ENCODE results near the gene BNC2.

Gene BNC2

DNA sequence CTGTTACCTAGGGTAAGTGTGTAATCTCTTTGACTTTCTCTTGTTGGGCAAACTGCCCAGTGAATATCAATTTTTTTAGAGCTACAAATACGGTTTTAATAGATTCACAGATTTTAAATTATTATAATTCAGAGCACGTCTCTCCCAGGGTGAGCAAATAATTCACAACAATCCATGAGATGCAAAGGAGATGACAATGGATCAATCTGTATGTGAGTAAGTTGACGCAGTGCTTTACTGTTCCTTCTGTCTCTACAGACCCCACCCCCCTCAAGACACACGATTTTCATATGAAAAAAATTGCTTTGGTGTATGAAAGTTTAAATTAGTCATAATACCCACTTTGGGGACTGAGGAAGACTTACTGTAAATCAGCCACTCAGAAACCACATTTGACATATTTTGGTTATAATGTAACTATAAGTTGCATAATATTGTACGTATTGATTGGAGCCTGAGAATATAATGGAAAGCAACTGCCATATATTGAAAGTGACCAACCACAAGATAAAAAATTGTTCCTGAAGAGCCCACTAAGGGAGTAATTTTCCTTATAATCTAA is 201.7 kb downstream of the BNC2 start:
- TF ChIP-seq, protein P1, sequence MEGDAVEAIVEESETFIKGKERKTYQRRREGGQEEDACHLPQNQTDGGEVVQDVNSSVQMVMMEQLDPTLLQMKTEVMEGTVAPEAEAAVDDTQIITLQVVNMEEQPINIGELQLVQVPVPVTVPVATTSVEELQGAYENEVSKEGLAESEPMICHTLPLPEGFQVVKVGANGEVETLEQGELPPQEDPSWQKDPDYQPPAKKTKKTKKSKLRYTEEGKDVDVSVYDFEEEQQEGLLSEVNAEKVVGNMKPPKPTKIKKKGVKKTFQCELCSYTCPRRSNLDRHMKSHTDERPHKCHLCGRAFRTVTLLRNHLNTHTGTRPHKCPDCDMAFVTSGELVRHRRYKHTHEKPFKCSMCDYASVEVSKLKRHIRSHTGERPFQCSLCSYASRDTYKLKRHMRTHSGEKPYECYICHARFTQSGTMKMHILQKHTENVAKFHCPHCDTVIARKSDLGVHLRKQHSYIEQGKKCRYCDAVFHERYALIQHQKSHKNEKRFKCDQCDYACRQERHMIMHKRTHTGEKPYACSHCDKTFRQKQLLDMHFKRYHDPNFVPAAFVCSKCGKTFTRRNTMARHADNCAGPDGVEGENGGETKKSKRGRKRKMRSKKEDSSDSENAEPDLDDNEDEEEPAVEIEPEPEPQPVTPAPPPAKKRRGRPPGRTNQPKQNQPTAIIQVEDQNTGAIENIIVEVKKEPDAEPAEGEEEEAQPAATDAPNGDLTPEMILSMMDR (IDR thresholded peaks at IDR 0.05; ENCODE audit: low read depth, low read length, missing control alignments) = no peak
- no peak for DNase-seq (ENCODE audit: low read depth)
- no peak overlapping the region for H3K4me3 ChIP-seq (ENCODE audit: low read depth, low read length)

DNA sequence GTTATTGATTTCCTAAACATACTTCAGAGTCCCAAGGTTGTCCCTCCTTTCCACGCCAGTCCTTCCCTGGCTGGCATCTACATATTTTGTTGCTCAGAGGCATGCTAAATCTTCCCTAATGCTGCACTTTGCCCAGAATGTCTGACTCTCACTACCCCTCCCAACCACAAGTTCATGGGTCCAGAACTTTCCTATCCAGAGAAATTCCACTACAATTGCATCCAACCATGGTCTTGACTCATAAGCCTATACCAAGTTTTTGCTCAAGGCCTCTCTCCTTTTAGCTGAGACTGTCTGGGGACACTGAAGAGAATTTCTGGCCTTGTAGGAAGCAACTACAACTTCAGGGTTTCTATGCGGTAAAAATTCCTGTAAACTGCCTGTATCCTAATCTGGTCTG is 206.3 kb downstream of the BNC2 start:
- no peak for DNase-seq (ENCODE audit: low read depth)

DNA sequence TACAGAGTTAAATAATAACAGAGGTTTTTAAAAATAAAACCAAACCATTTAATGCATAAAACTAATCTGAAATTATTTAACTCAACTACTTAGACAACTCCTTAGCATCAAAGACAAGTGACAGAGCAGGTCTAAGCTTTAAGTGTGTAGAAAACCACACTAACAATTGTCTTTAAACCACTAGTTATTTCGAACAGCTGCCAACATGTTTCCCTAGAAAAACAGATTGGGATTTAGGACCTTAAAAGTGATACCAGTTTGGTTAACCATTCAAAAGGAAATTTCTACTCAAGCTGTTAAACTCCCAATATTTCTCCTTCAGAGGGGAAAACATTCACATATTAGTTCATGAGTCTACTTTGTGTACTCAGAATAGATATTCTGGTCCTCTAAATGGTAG is 208.7 kb downstream of the BNC2 start:
- DNase-seq (ENCODE audit: low read depth) = no peak
- TF ChIP-seq, protein P1 (IDR thresholded peaks at IDR 0.05; ENCODE audit: low read depth, low read length, missing control alignments) = no peak
- no peak overlapping the region for H3K4me3 ChIP-seq (ENCODE audit: low read depth, low read length)

More for the DNA sequence above, 206.3 kb downstream of the BNC2 start:
- no peak overlapping the region for H3K4me3 ChIP-seq (ENCODE audit: low read depth, low read length)
- TF ChIP-seq, protein P1 (IDR thresholded peaks at IDR 0.05; ENCODE audit: low read depth, low read length, missing control alignments) = no peak

DNA sequence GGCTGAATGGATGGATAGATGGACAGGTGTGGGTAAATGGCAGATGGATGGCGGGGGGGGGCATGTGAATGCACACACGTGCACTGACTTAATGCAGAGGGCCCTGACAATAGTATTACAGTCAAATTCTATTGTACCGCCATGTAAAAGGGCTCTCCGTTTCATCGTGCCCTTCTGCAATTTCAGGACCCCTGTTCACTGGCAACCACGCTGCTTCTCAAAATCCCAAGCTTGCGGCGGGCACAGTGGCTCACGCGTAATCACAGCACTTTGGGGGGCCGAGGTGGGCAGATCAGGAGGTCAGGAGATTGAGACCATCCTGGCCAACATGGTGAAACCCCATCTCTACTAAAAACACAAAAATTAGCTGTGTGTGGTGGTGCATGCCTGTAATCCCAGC is 211.4 kb downstream of the BNC2 start:
- TF ChIP-seq, protein P1 (IDR thresholded peaks at IDR 0.05; ENCODE audit: low read depth, low read length, missing control alignments) = no peak
- no peak overlapping the region for H3K4me3 ChIP-seq (ENCODE audit: low read depth, low read length)
- DNase-seq (ENCODE audit: low read depth) = no peak

DNA sequence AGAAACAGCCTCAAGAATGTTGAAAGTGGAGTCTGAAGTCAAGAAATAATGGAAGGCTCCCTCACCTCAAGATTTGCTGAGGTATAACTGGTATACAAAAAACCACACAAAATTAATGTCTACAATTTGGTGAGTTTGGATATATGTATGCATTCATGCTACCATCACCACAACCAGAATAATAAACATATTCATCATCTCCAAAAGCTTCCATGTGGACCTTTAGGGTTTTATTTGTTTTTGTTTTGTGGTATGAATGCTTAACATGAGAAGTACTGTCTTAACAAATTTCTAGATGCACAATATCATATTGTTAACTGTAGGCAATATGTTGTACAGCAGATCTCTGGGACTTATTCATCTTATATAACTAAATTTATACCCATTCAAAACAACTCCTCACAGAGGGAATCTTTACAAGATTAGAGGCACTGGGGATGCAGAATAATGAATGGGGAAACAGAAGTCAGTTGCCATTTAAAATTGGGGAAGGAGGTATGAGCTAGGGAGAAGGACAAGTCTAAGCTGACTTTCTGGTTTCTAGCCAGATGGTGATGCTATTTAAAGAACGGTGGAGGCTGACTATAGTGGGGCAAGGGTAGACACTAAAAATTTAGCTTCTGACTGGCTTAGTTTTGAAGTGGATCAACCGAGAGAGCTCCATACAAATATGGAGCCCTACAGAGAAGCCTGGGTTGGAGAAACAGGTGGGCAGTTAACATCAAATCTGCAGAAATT is 213.9 kb downstream of the BNC2 start:
- TF ChIP-seq, protein P1 (IDR thresholded peaks at IDR 0.05; ENCODE audit: low read depth, low read length, missing control alignments) = no peak

DNA sequence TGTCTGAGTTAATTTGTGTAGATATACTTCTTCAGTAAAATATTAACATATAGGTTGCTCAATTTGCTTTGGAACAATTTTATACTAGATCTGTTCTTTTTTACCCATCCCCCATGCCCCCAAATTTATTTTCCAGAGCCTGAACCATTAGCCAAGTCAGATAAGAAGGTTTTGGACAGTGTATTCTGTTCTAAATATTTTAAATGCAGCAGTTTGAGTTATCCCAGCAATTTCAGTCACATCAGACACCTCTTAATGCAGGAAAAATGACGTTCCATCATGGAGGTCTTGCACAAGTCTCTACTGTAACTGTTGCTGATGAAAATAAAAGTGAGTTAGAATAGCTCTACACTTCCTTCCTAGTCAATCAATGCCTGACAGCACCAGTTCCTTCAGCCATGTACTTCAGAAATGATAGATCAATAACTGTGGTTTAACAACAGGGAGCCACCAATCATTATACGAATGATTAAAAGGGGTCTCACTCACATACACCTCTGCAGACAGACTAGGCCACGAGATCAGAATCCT is 215.8 kb downstream of the BNC2 start:
- TF ChIP-seq, protein P1 (IDR thresholded peaks at IDR 0.05; ENCODE audit: low read depth, low read length, missing control alignments) = no peak
- DNase-seq (ENCODE audit: low read depth) = no peak
- H3K4me3 ChIP-seq (ENCODE audit: low read depth, low read length) = no peak overlapping the region

More for the DNA sequence above, 213.9 kb downstream of the BNC2 start:
- H3K4me3 ChIP-seq (ENCODE audit: low read depth, low read length) = no peak overlapping the region
- DNase-seq (ENCODE audit: low read depth) = no peak
